ENCODE measurements around the gene ATXN7L3.
A peak's percentile ranks its signal among the peaks of the same experiment; 100 is the strongest.

The ATXN7L3 gene

DNA sequence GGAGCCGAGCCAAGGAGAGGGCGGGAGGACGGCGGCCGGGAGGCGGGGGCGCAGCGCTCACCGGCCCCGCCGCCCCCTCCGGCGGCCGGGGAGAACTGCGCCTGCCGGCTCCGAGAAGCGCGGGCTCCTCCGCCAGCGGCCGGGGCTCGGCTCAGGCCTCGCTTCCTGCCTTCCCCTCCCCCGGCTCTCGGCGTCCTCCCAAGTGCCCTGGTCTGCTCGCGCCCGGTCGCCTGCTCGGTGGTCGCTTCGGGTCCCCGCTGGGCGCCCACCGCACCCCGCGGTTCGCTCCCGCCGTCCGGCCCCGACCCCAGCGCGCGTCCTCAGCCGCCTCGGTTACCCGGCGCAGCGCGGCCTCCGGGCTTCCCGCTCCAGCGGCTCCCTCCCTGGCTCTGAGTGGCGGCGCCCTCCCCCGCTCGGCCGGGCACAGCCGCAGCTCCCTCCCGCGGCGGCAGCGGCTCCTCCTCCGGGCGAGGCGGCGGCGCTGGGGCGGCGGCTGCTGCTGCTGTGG lies 19.5 kb upstream of the ATXN7L3 start:
- DNase-seq (ENCODE audit: low read depth in 1 of 2, low spot score in 1 of 2), result peak; percentile 55 to 62

DNA sequence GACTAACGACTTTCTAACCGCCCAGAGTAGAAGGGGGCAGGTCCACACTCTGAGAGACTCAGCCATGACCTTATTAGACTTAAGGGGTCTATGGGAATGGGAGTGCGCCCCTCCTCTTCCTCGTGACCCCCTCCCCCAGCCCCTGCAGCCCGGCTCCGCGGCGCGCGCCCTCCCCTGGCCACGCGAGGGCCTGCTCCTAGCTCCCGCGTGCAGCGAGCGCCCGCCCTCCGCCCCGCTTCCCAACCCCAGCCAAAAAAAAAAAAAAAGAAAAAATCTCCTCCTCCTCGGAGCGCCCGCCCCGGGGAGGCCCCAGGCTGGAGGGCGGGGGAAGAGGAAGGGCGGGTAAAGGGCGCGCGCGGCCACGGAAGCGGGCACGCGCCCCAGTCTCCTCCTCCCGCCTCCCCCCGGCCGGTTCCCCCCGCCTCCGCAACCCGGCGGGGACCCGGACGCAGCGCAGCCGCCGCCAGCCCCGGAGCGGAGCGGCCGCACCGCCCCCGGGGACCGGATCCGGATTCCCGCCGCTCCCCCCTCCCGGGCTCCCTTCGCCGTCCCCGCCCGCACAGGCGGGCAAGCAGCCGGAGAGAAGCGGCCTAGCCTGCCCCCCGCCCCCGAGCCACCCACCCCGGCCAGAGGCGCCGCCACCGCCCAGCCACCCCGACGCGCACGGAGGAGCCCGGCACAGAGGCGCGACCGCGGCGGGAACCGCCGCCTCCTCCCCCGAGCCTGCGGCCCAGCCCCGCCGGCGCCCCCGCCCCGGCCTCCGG lies 18.8 kb upstream of the ATXN7L3 start:
- peak; percentile 81 to 84 for DNase-seq (ENCODE audit: low read depth in 1 of 2, low spot score in 1 of 2)

GRCh38 chr17:44217738-44218343 lies 18.2 kb upstream of the ATXN7L3 start:
- no peak for DNase-seq (ENCODE audit: low read depth in 1 of 2, low spot score in 1 of 2)

- no peak for DNase-seq (ENCODE audit: low read depth in 1 of 2, low spot score in 1 of 2)
Observed at GRCh38 chr17:44216694-44217093, 17.0 kb upstream of the ATXN7L3 start.

- DNase-seq (ENCODE audit: low read depth in 1 of 2, low spot score in 1 of 2), result no peak
Observed at GRCh38 chr17:44216173-44216572, 16.5 kb upstream of the ATXN7L3 start.

DNA sequence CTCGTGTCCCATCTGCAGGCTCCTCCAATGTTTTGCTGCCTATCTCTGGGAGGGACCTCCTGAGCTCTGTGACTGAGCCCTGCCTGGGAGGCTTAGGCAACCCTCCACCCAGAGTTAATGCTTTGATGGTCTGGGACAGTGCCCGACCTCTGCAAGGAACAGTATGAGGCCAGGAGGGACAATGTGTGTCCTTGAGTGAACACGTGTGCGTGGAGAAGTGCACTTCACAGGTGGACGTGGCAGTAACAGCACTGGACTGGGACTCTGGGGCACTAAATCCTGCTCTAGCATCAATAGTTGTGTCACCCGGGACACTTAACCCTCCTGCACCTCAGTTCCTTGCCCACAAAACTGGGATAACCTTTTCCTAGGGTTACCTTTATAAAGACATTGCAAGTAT lies 15.2 kb upstream of the ATXN7L3 start:
- DNase-seq (ENCODE audit: low read depth in 1 of 2, low spot score in 1 of 2), result no peak

GRCh38 chr17:44214230-44214494 lies 14.5 kb upstream of the ATXN7L3 start:
- no peak for DNase-seq (ENCODE audit: low read depth in 1 of 2, low spot score in 1 of 2)

DNA sequence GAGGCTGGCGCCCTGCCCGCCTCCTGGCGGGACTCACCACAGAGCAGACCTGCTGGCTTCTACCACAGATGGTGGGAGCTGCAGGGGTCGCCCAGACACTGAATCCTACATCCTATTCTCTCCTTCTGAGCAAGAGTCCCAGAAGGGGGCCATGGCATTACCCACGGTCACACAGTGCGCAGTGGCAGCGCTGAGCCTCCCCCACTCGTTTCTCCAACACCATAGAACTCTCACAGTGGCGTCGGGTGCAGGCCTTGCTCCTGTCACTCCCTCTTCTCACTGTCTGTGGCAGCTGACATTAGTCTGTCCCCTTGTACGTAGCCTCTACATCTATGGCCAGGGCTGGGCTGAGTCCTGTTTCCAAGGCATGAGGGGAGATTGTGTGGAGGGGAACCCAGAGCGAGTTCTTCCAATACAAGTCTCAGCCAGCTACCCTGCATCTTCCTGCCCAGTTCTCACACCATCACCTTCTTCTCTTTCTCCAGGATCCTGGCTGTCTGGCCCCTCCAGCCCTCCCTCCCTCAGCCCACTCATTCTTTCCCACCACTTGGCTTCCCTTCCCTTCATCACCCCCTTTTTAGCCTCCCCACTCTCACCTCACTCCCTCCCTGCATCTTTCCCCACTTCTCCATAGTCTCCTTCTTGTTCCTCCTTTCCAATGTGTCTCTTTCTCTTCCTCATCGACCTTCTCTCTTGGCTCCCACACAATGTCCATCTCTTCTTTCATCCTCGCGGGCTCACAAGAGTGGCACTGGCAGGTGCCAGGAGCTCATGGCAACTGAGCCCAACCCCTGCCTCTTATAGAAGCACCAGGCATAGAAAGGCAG lies 13.9 kb upstream of the ATXN7L3 start:
- no peak for DNase-seq (ENCODE audit: low read depth in 1 of 2, low spot score in 1 of 2)

DNA sequence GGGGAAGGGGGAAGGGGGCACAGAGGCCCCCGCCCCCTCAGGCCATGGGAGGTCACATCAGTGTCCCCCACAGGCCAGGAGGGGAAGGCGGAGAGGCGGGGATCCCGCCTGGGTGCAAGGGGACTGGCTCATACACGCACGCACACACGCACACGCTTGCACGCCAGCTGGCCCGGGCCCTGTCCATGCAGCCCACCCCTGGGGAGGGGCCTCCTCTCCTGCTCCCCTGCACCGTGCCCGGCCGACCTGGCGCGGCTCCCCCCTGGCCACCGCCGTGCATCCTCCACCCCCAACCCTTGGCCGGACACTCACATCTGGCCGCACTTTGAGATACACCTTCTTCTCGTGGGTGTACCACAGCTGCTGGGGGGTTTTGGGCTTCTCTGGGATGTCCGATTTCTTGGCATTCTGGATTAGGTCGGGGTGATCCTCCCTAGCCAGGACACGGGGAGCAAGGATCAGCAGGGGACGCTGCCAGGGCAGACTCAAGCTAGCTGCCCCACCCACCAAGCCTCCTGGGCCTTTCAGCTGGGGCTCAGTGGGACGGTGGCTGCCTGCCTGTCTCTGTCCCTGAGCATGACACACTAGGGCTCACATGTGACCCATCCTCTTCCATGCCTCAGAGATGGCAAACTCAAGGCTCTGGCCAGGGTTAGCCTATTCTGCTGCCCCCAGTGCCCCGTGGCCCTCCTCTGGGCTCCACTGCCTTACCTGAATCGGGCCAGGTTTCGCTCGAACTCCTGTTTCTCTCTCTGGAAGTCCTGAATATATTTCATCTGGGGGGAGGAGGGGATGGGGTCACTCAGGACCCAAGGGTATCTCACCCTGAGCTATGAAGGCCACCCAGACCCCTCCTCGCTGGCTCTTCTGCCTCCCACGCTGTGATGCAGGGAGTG lies 13.1 kb upstream of the ATXN7L3 start:
- DNase-seq (ENCODE audit: low read depth in 1 of 2, low spot score in 1 of 2), result no peak

DNA sequence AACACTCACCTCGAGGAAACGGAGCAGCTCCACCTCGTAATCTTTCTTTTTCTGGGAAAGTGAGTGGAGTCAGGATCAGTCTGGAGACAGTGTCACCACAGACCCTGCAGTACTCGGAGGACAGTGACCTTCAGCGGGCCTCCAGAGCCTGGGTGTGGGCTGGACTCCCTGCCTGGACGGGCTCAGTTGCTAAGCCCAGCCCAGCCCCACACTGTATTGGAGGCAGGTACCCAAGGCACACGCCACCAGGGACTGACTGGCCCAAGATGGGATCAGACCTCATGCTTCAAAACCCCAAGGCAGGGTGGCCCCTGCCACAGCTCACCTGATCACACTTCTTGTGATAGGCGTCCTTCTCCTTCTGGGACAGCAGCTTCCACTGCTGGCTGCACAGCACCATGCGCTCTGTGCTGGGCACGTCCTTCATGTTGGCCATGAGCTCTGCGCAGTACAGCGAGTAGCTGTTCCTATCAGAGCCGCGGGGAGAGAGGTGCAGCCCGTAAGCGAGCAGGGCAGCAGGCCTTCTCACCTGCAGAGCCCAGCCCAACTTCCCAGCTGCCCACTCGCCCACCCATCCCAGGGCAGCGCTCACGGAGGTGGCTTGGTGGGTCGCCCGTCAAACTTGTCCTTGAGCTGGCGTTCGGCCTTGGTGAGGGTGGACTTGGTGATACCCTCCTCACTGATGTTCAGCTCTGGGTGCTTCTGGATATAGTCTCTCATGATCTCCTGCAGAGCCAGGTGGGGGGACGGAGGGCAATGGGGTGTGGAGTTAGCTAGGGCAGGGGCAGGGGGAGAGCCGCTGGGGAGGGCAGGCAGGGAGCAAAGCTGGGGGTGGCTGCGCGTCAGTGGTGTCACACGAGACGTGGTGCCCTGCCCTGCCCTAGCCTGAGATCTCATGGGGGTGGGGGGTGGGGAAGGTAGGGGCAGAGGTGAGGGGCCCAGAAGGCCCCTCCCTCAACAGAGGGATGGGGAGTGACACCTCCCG lies 11.9 kb upstream of the ATXN7L3 start:
- DNase-seq (ENCODE audit: low read depth in 1 of 2, low spot score in 1 of 2), result no peak

- peak; percentile 85 to 87 for DNase-seq (ENCODE audit: low read depth in 1 of 2, low spot score in 1 of 2)
Observed at GRCh38 chr17:44210342-44211192, 10.9 kb upstream of the ATXN7L3 start.

GRCh38 chr17:44209786-44210341 lies 10.2 kb upstream of the ATXN7L3 start:
- DNase-seq (ENCODE audit: low read depth in 1 of 2, low spot score in 1 of 2), result no peak

GRCh38 chr17:44207743-44208142 lies 8.1 kb upstream of the ATXN7L3 start:
- DNase-seq (ENCODE audit: low read depth in 1 of 2, low spot score in 1 of 2), result no peak

- no peak for DNase-seq (ENCODE audit: low read depth in 1 of 2, low spot score in 1 of 2)
Observed at GRCh38 chr17:44207319-44207718, 7.6 kb upstream of the ATXN7L3 start.

GRCh38 chr17:44206825-44207155 lies 7.1 kb upstream of the ATXN7L3 start:
- DNase-seq (ENCODE audit: low read depth in 1 of 2, low spot score in 1 of 2), result no peak

DNA sequence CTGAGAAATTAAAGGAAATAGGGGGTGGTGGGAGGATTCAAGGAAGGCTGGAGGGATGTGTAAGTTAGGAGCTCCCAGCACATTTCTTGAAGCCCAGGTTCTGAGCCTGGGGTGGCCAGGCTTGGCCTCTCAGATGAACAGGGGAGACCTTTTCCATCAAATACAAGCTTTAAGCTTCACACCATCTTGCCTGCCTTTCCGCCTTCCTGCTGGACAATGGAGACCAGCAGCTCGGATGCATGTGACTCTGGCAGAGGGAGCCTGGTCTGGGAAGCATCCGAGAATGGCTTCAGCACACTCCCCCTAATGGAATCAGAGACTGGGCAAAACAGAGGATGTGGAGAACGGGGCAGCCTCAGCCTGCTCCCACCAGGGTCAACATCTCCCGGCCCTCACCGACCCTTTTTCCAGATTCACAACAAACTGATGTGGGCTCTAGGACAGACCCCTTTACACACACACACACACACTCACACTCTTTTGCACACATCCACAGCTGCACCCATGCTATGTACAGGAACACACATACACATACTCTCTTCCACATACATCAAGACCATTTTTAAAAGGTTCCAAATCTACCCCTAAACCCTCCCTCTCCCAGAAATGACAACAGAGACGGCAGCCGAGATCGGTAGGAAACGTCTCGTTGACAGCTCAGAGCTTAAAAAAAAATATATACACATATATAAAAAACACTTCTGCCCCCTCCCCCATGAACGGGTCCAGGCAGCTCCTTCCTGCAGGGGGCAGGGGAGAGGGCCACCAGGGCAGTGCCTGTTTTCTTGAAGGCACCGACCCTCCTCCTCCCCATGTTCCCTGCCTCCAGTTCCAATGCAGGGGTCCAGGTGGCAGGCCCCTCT lies 6.5 kb upstream of the ATXN7L3 start:
- no peak for DNase-seq (ENCODE audit: low read depth in 1 of 2, low spot score in 1 of 2)

GRCh38 chr17:44204441-44204882 lies 4.8 kb upstream of the ATXN7L3 start:
- no peak for DNase-seq (ENCODE audit: low read depth in 1 of 2, low spot score in 1 of 2)
